Mucosa of stomach (tissue), 1 donor: Measurements from ENCODE around the gene NFIC.

ENCODE experiments used
- H3K27me3 ChIP-seq: one replicate; pipeline ENCODE4 v1.7.0; 2013; ENCODE audit warnings: mild to moderate bottlenecking, low read length; ENCODE audit not compliant: control insufficient read depth, insufficient read depth
- H3K36me3 ChIP-seq: one replicate; pipeline ENCODE4 v1.7.0; 2013; ENCODE audit warnings: low read length; ENCODE audit not compliant: control insufficient read depth, insufficient read depth
- H3K4me1 ChIP-seq: one replicate; pipeline ENCODE4 v1.7.0; 2013; ENCODE audit warnings: mild to moderate bottlenecking, low read length; ENCODE audit not compliant: control insufficient read depth, insufficient read depth
- H3K4me3 ChIP-seq: one replicate; pipeline ENCODE4 v1.7.0; 2013; ENCODE audit warnings: low read length
- H3K9ac ChIP-seq: one replicate; pipeline ENCODE4 v1.7.0; 2013; ENCODE audit warnings: mild to moderate bottlenecking, low read length, moderate library complexity
- H3K9me3 ChIP-seq: one replicate; pipeline ENCODE4 v1.7.0; 2013; ENCODE audit warnings: mild to moderate bottlenecking, low read length, moderate library complexity; ENCODE audit not compliant: control insufficient read depth
- donor health status: Pancreatic carcinoma.

NFIC gene

DNA sequence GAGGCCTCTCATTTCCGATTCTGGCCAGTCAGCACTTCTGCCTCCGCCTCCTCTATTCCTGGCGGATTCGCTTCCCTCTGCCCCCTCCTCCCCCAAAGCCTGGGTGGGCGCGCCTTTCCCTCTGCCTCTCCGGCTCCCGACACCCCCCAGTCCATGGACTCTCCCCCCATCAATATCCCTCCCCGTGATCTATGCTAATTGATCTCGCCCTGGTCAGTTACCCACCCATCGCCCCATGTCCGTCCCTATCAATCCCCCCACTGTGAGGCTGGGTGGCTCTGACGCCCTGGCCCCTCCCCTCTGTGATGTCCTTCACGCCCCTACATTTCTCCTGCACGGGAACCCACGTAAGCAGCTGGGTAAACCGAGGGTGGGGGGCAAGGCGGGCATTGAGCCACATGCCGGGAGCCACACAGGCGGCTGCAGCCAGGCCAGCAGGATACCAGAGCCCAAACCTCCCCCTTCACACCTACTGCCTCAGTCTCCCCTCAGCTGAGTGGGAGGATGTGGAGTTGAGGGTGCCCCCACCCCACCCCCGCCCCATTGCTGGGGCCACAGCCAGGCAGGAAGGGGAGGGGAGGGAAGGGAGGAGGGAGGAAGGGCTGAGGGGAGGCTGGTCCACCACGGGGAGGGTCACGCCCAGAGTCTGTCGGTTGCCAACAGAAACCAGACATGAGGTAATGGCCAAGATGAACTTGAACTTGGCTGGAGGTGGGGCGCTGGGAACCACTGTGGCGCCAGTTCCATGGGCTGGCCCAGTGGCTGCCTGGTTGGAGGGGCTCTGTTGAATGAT lies 92.9 kb downstream of the NFIC start:
- H3K36me3 ChIP-seq: peaks cover 14% of the 10 kb centered on the region

DNA sequence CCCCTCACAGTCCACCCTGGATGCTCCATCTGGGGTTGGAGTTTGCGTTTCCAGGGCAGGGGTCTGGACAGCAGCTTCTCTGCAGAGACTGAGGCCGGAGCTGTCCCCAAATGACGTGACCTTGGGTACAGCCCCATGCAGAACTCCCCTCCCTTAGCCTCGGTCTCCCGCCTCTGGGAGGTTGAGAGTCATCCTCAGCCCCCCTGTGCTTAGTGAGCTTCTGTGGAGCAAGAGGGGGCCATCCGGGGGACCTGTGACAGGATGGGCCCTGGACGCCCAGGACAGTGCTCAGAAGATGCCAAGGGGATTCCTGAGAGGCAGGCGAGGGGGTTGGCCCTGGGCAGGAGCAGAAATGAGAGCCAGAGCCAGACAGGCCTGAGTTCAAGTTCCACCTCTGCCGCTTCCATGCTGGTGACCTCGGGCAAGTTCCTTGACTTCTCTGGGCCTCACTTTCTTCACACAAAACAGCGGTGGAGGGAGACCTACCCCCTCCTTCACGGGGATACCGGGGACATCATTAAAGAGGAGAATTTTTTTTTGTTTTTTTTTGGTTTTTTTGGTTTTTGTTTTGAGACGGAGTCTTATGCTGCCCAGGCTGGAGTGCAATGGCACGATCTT lies 93.7 kb downstream of the NFIC start:
- H3K36me3 ChIP-seq: peaks cover 10% of the 10 kb centered on the region
- H3K4me3 ChIP-seq: no peak overlapping the region
- H3K9ac ChIP-seq: no peak overlapping the region
- peaks cover 14% of the 10 kb centered on the region for H3K4me1 ChIP-seq
- H3K9me3 ChIP-seq: no peaks in the 10 kb centered on the region
- no peaks in the 10 kb centered on the region for H3K27me3 ChIP-seq

More for the DNA sequence above, 92.9 kb downstream of the NFIC start:
- H3K27me3 ChIP-seq: no peaks in the 10 kb centered on the region
- H3K4me3 ChIP-seq: no peak overlapping the region
- no peaks in the 10 kb centered on the region for H3K9me3 ChIP-seq
- H3K9ac ChIP-seq: no peak overlapping the region
- H3K4me1 ChIP-seq: peaks cover 14% of the 10 kb centered on the region

GRCh38 chr19:3462991-3463713 lies 96.8 kb downstream of the NFIC start:
- Histone ChIP-seq H3K4me1 (peaks cover 13% of the 10 kb centered on the region), H3K4me3 (no peak overlapping the region), H3K9ac (no peak overlapping the region), H3K36me3 (no peaks in the 10 kb centered on the region), H3K27me3 (no peaks in the 10 kb centered on the region), H3K9me3 (no peaks in the 10 kb centered on the region)

GRCh38 chr19:3463714-3464586 lies 97.6 kb downstream of the NFIC start:
- Histone ChIP-seq H3K4me3 (no peak overlapping the region), H3K27me3 (no peaks in the 10 kb centered on the region), H3K9me3 (no peaks in the 10 kb centered on the region), H3K4me1 (peaks cover 9% of the 10 kb centered on the region), H3K9ac (no peak overlapping the region), H3K36me3 (no peaks in the 10 kb centered on the region)

GRCh38 chr19:3464587-3465235 lies 98.3 kb downstream of the NFIC start:
- Histone ChIP-seq H3K36me3 (no peaks in the 10 kb centered on the region), H3K27me3 (no peaks in the 10 kb centered on the region), H3K4me1 (peaks cover 3% of the 10 kb centered on the region), H3K9me3 (no peaks in the 10 kb centered on the region), H3K9ac (no peak overlapping the region), H3K4me3 (no peak overlapping the region)

- Histone ChIP-seq H3K9me3 (no peaks in the 10 kb centered on the region), H3K27me3 (no peaks in the 10 kb centered on the region), H3K9ac (no peak overlapping the region), H3K4me1 (no peaks in the 10 kb centered on the region), H3K36me3 (no peaks in the 10 kb centered on the region), H3K4me3 (no peak overlapping the region)
Measured at GRCh38 chr19:3465552-3465951, 99.2 kb downstream of the NFIC start.

DNA sequence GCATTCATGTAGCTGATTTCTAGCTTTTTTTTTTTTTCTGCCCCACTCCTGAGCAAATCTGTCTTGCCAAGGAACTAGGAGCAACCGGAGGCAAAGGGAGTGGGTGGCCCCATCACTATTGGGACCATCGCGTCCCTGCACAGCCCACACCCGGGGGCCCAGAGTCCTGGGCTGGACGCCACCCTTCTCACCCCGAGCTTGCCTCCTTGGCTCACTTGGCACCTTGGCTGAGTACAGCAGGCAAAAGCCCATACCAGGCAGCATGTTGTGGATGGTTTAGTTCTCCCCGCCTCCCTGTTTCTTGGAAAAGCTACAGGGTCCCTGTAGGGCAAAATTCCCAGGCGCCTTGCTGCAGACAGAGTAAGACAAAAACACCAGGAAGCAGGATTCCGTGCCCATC lies 100.3 kb downstream of the NFIC start:
- H3K27me3 ChIP-seq: no peaks in the 10 kb centered on the region
- H3K4me3 ChIP-seq: no peak overlapping the region
- no peaks in the 10 kb centered on the region for H3K4me1 ChIP-seq
- H3K9ac ChIP-seq: no peak overlapping the region
- no peaks in the 10 kb centered on the region for H3K9me3 ChIP-seq
- no peaks in the 10 kb centered on the region for H3K36me3 ChIP-seq

DNA sequence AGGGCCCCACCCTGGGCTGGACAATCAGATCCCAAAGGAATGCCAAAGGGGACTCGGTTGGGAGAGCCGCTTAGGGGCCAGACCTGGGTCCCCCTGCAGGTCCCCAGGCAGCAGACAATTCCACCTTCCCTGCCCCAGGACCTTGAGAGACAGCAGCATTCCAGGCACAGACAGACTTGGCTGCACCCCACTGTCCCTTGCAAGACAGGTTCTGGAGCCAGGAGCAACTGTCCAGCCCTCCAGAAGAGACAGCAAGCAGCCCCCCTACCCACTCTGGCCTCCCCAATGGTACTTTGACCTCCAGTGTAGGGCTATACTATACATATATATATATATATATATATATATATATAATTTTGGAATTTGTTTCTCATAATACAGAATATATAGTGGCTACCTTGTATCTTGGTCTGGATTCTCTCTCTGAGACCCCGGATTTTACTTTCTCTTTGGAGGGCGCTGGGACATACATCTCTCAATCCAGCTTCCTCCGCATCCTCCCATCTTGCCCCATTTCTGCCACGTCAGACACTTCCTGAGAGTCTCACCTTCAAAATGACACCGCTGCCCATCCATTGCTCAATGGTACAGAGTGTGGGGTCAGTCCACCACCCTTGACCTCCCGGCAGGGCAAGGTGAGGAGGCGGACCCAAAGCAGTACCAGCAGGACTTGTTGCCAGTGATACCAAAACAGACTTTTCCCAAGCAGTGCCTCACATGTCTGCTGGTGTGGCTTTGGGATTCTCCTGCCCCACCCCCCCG lies 101.2 kb downstream of the NFIC start:
- H3K4me3 ChIP-seq: no peak overlapping the region
- no peaks in the 10 kb centered on the region for H3K27me3 ChIP-seq
- no peak overlapping the region for H3K9ac ChIP-seq
- H3K36me3 ChIP-seq: no peaks in the 10 kb centered on the region
- peaks cover 7% of the 10 kb centered on the region for H3K4me1 ChIP-seq
- no peaks in the 10 kb centered on the region for H3K9me3 ChIP-seq

- Histone ChIP-seq H3K4me1 (peaks cover 10% of the 10 kb centered on the region), H3K4me3 (no peak overlapping the region), H3K9ac (no peak overlapping the region), H3K27me3 (no peaks in the 10 kb centered on the region), H3K9me3 (no peaks in the 10 kb centered on the region), H3K36me3 (no peaks in the 10 kb centered on the region)
Measured at GRCh38 chr19:3468211-3468610, 101.8 kb downstream of the NFIC start.

DNA sequence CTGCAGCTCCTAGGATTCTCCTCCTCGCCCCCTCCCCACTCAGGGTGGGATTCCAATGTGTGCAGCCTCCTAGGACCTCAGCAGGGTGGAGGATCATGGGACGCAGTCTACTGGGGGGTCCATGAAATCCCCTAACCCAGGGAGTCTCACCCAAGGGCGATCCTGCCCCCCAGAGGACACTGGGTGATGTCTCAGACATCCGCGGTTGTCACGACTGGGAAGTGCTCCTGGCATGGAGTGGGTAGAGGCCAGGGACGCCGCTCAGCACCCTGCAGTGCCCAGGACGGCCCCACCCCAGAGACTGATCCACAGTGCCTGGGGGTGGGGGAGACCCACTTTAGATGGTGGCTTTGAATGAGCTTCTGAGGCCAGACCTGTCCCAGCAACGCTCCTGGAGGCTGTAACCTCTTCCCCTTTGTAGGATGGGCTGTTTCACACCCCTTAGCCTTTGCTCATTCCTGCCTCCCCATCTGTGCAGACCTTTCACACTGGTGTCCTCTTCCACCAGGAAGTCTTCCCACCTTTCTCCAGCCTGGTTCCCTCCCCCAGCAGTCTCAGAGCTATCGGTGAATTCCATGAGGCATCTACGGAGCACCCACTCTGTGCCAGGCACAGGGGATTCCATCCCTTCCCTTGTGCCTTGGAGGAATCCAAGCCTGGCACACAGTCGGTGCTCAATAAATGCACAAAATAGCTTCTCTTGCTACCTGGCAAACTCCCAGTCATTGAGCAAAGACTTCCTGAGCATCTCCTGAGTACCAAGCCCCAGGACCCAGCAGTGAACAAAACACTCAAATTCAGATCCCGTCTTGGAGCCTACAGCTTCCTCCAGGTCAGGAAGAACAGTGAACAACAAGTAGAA lies 103.5 kb downstream of the NFIC start:
- Histone ChIP-seq H3K4me1 (peaks cover 24% of the 10 kb centered on the region), H3K36me3 (no peaks in the 10 kb centered on the region), H3K9ac (no peak overlapping the region), H3K4me3 (no peak overlapping the region), H3K27me3 (no peaks in the 10 kb centered on the region), H3K9me3 (no peaks in the 10 kb centered on the region)
